Measurements from ENCODE around the gene CD74.

- no peak for TF ChIP-seq POLR2AphosphoS5 (IDR thresholded peaks at IDR 0.05)
- TF ChIP-seq, protein P1, sequence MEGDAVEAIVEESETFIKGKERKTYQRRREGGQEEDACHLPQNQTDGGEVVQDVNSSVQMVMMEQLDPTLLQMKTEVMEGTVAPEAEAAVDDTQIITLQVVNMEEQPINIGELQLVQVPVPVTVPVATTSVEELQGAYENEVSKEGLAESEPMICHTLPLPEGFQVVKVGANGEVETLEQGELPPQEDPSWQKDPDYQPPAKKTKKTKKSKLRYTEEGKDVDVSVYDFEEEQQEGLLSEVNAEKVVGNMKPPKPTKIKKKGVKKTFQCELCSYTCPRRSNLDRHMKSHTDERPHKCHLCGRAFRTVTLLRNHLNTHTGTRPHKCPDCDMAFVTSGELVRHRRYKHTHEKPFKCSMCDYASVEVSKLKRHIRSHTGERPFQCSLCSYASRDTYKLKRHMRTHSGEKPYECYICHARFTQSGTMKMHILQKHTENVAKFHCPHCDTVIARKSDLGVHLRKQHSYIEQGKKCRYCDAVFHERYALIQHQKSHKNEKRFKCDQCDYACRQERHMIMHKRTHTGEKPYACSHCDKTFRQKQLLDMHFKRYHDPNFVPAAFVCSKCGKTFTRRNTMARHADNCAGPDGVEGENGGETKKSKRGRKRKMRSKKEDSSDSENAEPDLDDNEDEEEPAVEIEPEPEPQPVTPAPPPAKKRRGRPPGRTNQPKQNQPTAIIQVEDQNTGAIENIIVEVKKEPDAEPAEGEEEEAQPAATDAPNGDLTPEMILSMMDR (IDR thresholded peaks at IDR 0.05), result no peak
Observed at GRCh38 chr5:150368526-150368925, 44.2 kb downstream of the CD74 start.

All from prostate gland (tissue), 2 donors.